Epithelial cell of esophagus (primary cell): ENCODE data around the gene CLK2.

Source experiments
- DNase-seq: peaks from one replicate; pipeline ENCODE4 v3.0.0; 2010; ENCODE audit warnings: low read depth
- H3K4me3 ChIP-seq: 2 replicates; pipeline ENCODE4 v1.5.1; 2011; ENCODE audit warnings: mild to moderate bottlenecking, low read length, control low read depth
- TF ChIP-seq, protein P1 (sequence below): IDR thresholded peaks from 2 replicates; pipeline ENCODE4 v1.5.1; 2011; ENCODE audit warnings: low read depth, mild to moderate bottlenecking, low read length, control low read depth, inconsistent platforms; ENCODE audit not compliant: insufficient read depth; ENCODE audit errors: missing control alignments

Gene CLK2

GRCh38 chr1:155266553-155266952, 6.8 kb downstream of the CLK2 start:
- H3K4me3 ChIP-seq, result no peak overlapping the region
- TF ChIP-seq, protein P1, sequence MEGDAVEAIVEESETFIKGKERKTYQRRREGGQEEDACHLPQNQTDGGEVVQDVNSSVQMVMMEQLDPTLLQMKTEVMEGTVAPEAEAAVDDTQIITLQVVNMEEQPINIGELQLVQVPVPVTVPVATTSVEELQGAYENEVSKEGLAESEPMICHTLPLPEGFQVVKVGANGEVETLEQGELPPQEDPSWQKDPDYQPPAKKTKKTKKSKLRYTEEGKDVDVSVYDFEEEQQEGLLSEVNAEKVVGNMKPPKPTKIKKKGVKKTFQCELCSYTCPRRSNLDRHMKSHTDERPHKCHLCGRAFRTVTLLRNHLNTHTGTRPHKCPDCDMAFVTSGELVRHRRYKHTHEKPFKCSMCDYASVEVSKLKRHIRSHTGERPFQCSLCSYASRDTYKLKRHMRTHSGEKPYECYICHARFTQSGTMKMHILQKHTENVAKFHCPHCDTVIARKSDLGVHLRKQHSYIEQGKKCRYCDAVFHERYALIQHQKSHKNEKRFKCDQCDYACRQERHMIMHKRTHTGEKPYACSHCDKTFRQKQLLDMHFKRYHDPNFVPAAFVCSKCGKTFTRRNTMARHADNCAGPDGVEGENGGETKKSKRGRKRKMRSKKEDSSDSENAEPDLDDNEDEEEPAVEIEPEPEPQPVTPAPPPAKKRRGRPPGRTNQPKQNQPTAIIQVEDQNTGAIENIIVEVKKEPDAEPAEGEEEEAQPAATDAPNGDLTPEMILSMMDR, result no peak
- no peak for DNase-seq

- TF ChIP-seq, protein P1, result no peak
- H3K4me3 ChIP-seq, result no peak overlapping the region
- DNase-seq, result no peak
Observed at GRCh38 chr1:155263067-155263466, 10.2 kb downstream of the CLK2 start.

GRCh38 chr1:155261852-155262673, 11.2 kb downstream of the CLK2 start, which contains the start of gene SCAMP3:
SCAMP3 (minus strand) TSS chr1:155262360; CDS start chr1:155262151, 209 bp downstream.
- H3K4me3 ChIP-seq, result peak within 1 kb of the TSS; percentile 93
- peak; percentile 99 for DNase-seq
- TF ChIP-seq, protein P1, result no peak

DNA sequence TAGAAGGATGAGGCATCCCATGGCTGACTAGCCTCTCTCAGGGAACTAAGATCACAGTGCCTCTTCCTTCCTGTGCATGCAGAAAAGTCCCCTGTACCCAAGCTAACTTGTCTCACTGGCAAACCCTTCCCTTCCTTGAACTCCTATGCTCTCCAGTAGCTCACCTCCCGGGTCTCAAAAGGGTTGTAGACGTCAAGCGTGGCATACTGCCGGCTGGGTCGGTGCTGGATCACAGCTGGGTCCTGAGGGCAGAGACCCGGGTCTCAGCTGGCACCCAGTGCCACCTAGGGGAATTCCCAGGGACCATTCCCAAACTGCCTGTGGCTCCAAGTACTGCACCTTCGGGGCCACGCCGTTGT, 11.8 kb downstream of the CLK2 start:
- DNase-seq, result no peak
- TF ChIP-seq, protein P1, result no peak
- peak overlapping the region; percentile 93 for H3K4me3 ChIP-seq

- H3K4me3 ChIP-seq, result no peak overlapping the region
- no peak for DNase-seq
- TF ChIP-seq, protein P1, result no peak
Observed at GRCh38 chr1:155260276-155260675, 13.0 kb downstream of the CLK2 start.

DNA sequence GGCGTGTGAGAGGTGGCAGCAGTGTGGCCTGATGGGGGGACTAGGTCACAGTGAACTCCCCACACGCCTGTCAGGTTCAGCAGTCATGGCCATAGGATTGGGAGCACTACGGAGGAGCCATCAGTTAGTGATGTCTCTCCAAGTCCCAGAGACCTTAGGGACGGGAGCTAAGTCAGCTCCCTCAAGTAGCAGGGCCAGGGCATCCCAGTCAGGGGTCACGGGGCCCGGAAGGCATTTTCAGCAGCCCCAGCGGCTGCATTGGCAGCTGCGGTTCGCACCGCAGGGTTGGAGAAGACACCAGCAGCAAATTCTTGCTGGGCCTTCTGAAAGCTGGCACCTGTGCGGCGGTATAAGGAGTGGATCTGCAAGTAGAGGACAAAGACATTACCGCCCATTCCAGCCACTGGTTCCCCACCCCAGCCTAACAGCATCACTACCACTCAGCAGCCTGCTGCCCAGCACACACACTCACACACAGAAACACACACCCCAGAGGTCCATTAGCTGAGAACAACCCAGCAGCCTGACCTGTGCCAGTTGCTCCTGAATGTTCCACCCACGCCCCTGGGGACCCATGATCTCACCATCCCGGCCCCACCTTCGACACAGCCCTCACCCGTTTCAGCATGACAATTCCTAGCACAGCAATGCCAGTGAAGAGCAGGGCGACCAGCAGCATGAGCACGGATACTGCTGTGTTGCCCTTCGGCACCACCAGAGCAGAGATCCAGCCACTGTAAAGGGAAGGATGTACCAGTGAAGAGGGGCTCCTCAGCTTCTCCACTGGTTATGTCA, 17.0 kb downstream of the CLK2 start:
- DNase-seq, result peak; percentile 38
- no peak overlapping the region for H3K4me3 ChIP-seq
- TF ChIP-seq, protein P1, result no peak
